HepG2 (cell line): ENCODE measurements around the gene WNT5A. TPM values are rescaled to one million over a fixed set of nuclear protein-coding genes. Genes with fewer than 3 reads are reported as not detected.

Experiments used
- ATAC-seq: fragments of 200-7000 bp; cut with Tn5 transposase; 3 replicates; pipeline ENCODE4 v1.9.1; 2020; ENCODE audit warnings: mild to moderate bottlenecking, moderate library complexity
- BruUV-seq: library from RNA; stranded (reverse); fragments of 400-500 nt; replicated peaks from 2 replicates; lab custom pipeline; 2021; lab: Mats Ljungman, UMichigan
- CTCF ChIA-PET: fragments of 300-600 bp; formaldehyde crosslinking; extraction: SDS; loops from one replicate; lab custom pipeline; 2021; ENCODE audit warnings: low total read pairs, inconsistent platforms, low intra/inter-chr PET ratio; lab: Yijun Ruan, JAX
- POLR2A ChIA-PET: fragments of 350-600 bp; sonication (Branson Sonifier 250); formaldehyde crosslinking; loops from one replicate; lab custom pipeline; 2020; ENCODE audit warnings: antibody characterized with exemption, inconsistent platforms; lab: Yijun Ruan, JAX
- DNase-seq: peaks from one replicate; pipeline ENCODE4 v3.0.0-alpha.2; 2015; ENCODE audit warnings: low spot score
- FAIRE-seq: peaks from 3 replicates; lab custom pipeline; 2011; peaks lifted over from hg19 to GRCh38; lab: Jason Lieb, UNC
- H2AFZ ChIP-seq: one replicate; pipeline ENCODE4 v1.6.1; 2011; ENCODE audit warnings: low read length, inconsistent platforms
- H3K27ac ChIP-seq: fragments of 300-600 bp; 3 replicates; pipeline ENCODE4 v1.8.0; 2011; ENCODE audit warnings: mixed run types, mild to moderate bottlenecking, mixed read lengths, low read length, inconsistent platforms; ENCODE audit not compliant: insufficient read depth; ENCODE audit errors: extremely low read length
- H3K27me3 ChIP-seq, 2 experiments: fragments of 200-600 bp in 1 of 2; 2 replicates in 1 of 2; 3 replicates in 1 of 2; pipeline versions ENCODE4 v1.6.0 to v1.8.0; 2011; ENCODE audit warnings: low read length in 2 of 2, mild to moderate bottlenecking in 2 of 2, moderate library complexity in 2 of 2, inconsistent platforms in 1 of 2; ENCODE audit not compliant: insufficient read depth in 2 of 2, control insufficient read depth in 1 of 2
- H3K36me3 ChIP-seq, 2 experiments: fragments of 200-600 bp in 1 of 2; replicated peaks in 1 of 2; 2 replicates in 1 of 2; 3 replicates in 1 of 2; pipeline versions ENCODE4 v1.5.1 to v1.8.0; 2011; ENCODE audit warnings: low read length in 2 of 2, inconsistent platforms in 1 of 2; ENCODE audit not compliant: insufficient read depth in 2 of 2, control insufficient read depth in 1 of 2
- H3K4me1 ChIP-seq: 2 replicates; pipeline ENCODE4 v1.5.1; 2012; ENCODE audit warnings: low read length, inconsistent platforms; ENCODE audit not compliant: insufficient read depth
- H3K4me2 ChIP-seq: 2 replicates; pipeline ENCODE4 v1.6.0; 2011; ENCODE audit warnings: low read depth, low read length, inconsistent platforms
- H3K4me3 ChIP-seq, 3 experiments: fragments of 200-600 bp in 1 of 3; sonication (generic), shearing (Covaris generic) in 1 of 3; replicated peaks in 1 of 3; 2 replicates each; pipeline ENCODE4 v1.5.1; 2011 to 2016; ENCODE audit warnings: low read length in 3 of 3, inconsistent platforms in 2 of 3, low read depth in 2 of 3, mild to moderate bottlenecking in 2 of 3, control low read depth in 1 of 3, mixed read lengths in 1 of 3; ENCODE audit not compliant: insufficient read depth in 1 of 3
- H3K79me2 ChIP-seq: one replicate; pipeline ENCODE4 v1.6.1; 2011; ENCODE audit warnings: low read length, inconsistent platforms; ENCODE audit not compliant: insufficient read depth
- H3K9ac ChIP-seq: 2 replicates; pipeline ENCODE4 v1.6.0; 2011; ENCODE audit warnings: mild to moderate bottlenecking, low read depth, low read length, inconsistent platforms; ENCODE audit not compliant: insufficient read depth
- H3K9me3 ChIP-seq: 2 replicates; pipeline ENCODE4 v1.5.1; 2012; ENCODE audit warnings: mild to moderate bottlenecking, low read length
- H4K20me1 ChIP-seq: 2 replicates; pipeline ENCODE4 v1.6.0; 2011; ENCODE audit warnings: inconsistent platforms, mild to moderate bottlenecking, low read length, moderate library complexity; ENCODE audit not compliant: insufficient read depth
- CBX1 ChIP-seq: IDR thresholded peaks from one replicate; pipeline ENCODE4 v1.6.1; 2016; ENCODE audit warnings: antibody characterized with exemption, low read depth
- EHMT2 ChIP-seq: fragments of 200-600 bp; sonication (generic); IDR thresholded peaks from 2 replicates; pipeline ENCODE4 v1.7.0; 2017; ENCODE audit warnings: antibody characterized with exemption, low read depth, low read length, borderline replicate concordance
- GATA4 ChIP-seq: sonication (generic); IDR thresholded peaks from 2 replicates; pipeline ENCODE4 v1.6.1; 2016; ENCODE audit warnings: antibody characterized with exemption, low read depth, borderline replicate concordance
- GATAD2A ChIP-seq: IDR thresholded peaks from 2 replicates; pipeline ENCODE4 v1.6.1; 2016
- IKZF1 ChIP-seq: fragments of 450-650 bp; IDR thresholded peaks from 2 replicates; pipeline ENCODE4 v1.7.1; 2016
- MED8 ChIP-seq: sonication (generic); formaldehyde crosslinking; IDR thresholded peaks from 2 replicates; pipeline ENCODE4 v1.8.1; 2023; ENCODE audit warnings: mild to moderate bottlenecking, missing genetic modification reagents; ENCODE audit not compliant: insufficient replicate concordance
- MXI1 ChIP-seq: IDR thresholded peaks from 3 replicates; pipeline ENCODE4 v1.6.1; 2012; ENCODE audit warnings: low read depth, low read length, inconsistent platforms, borderline replicate concordance
- RORA ChIP-seq: sonication (generic); formaldehyde crosslinking; IDR thresholded peaks from 2 replicates; pipeline ENCODE4 v1.5.0; 2020; ENCODE audit warnings: mild to moderate bottlenecking, missing genetic modification reagents, moderate library complexity
- SIX4 ChIP-seq: sonication (generic); formaldehyde crosslinking; IDR thresholded peaks from 2 replicates; pipeline ENCODE4 v1.4.0; 2020; ENCODE audit warnings: missing genetic modification reagents
- U2AF2 ChIP-seq: fragments of 200-400 bp; formaldehyde crosslinking; IDR thresholded peaks from 2 replicates; pipeline ENCODE4 v1.6.1; 2017; ENCODE audit warnings: low read depth, mild to moderate bottlenecking, low read length
- ZNF883 ChIP-seq: sonication (generic); formaldehyde crosslinking; IDR thresholded peaks from 2 replicates; pipeline ENCODE4 v1.5.1; 2020; ENCODE audit warnings: mild to moderate bottlenecking, missing genetic modification reagents; ENCODE audit errors: not compliant biosample characterization
- WGBS: methylation state at CpG from one replicate; pipeline ENCODE4 v1.1.6; 2017; ENCODE audit warnings: low lambda C conversion rate; 5-methylcytosine and 5-hydroxymethylcytosine counted together
- in situ Hi-C: cut with HindIII; loops from 2 replicates; pipeline ENCODE4 v1.10.0; 2017; ENCODE audit warnings: low pct_unique_long_range_greater_than_20kb; ENCODE audit not compliant: extremely low pct_ligation_motif_present
- intact Hi-C: fragments of 100-400 bp; cut with micrococcal nuclease; formaldehyde crosslinking; loops from one replicate; pipeline ENCODE4 v1.10.0; 2022; ENCODE audit not compliant: unreplicated experiment
- polyA plus RNA-seq, 8 experiments: library from polyadenylated mRNA; depleted of rRNA in 3 of 8; stranded (reverse) in 7 of 8; unstranded in 1 of 8; fragments of >200 nt; fragmentation: Illumina TruSeq in 4 of 8; extraction: Trizol in 4 of 8; gene quantifications; 2 replicates each; pipeline versions ENCODE4 v1.2.1 to v1.2.3, GENCODE V29; 2011 to 2016; ENCODE audit warnings: low read depth in 4 of 8, missing spikeins in 1 of 8, mixed read lengths in 1 of 8; ENCODE audit not compliant: insufficient read depth in 1 of 8
- total RNA-seq, 5 experiments: library from RNA; depleted of rRNA; stranded (reverse); fragments of >200 nt; fragmentation: Illumina TruSeq; extraction: Trizol; gene quantifications; 2 replicates each; pipeline ENCODE4 v1.2.3, GENCODE V29; 2016; ENCODE audit warnings: low read depth in 1 of 5
- TF ChIP-seq, protein P1 (sequence below): sonication (generic); formaldehyde crosslinking; IDR thresholded peaks from 2 replicates; pipeline ENCODE4 v1.5.0; 2020; ENCODE audit warnings: mild to moderate bottlenecking, missing genetic modification reagents, borderline replicate concordance
- TF ChIP-seq, protein P2 (sequence below): IDR thresholded peaks from 2 replicates; pipeline ENCODE4 v1.6.1; 2016; ENCODE audit warnings: mild to moderate bottlenecking

WNT5A gene
- total and polyA plus RNA-seq, 2 of the 13 experiments (the other 11 are each of a cell fraction or from before 2014, with no cell fraction given), result not detected

DNA sequence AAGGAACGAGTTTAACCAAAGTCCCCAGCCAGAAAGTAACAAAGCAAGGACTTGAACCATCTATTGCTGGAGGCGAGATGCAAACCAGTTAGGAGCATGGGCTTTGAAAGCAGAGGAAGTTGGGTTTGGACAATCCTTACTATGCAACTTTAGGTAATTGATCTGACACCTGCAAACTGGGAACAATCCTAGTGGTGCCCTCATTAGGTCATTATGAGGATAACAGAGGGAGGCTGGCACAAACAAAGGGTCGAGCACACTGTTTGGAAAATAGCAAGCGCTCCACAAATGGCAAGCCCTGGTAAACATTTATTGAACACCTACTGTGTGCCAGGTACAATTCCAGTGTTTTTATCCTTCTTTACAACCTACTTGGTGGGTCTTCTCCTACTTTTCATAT is 45.6 kb downstream of the WNT5A start:
- H3K4me1 ChIP-seq, result peaks cover 9% of the 10 kb centered on the region
- ChIA-PET CTCF (no interaction called here), POLR2A (no interaction called here)
- H3K4me3 ChIP-seq, result no peak overlapping the region
- 23% methylated on average over 4 of the region's 4 CpGs for WGBS
- no peak overlapping the region for H3K9ac ChIP-seq
- no peak for DNase-seq
- no TSS peak for BruUV-seq
- TF ChIP-seq U2AF2 (no peak), EHMT2 (no peak), RORA (CRISPR knock-in tag) (no peak), IKZF1 (no peak), SIX4 (CRISPR knock-in tag) (no peak), CBX1 (no peak), MXI1 (no peak), ZNF883 (no peak), GATAD2A (CRISPR knock-in tag) (no peak), GATA4 (no peak), MED8 (no peak)
- TF ChIP-seq, protein P1, sequence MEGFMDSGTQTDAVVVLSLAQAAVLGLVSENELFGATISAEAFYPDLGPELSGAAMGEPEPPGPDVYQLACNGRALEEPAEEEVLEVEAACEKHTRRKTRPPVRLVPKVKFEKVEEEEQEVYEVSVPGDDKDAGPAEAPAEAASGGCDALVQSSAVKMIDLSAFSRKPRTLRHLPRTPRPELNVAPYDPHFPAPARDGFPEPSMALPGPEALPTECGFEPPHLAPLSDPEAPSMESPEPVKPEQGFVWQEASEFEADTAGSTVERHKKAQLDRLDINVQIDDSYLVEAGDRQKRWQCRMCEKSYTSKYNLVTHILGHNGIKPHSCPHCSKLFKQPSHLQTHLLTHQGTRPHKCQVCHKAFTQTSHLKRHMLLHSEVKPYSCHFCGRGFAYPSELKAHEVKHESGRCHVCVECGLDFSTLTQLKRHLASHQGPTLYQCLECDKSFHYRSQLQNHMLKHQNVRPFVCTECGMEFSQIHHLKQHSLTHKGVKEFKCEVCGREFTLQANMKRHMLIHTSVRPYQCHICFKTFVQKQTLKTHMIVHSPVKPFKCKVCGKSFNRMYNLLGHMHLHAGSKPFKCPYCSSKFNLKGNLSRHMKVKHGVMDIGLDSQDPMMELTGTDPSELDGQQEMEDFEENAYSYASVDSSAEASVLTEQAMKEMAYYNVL (CRISPR knock-in tag), result no peak
- TF ChIP-seq, protein P2, sequence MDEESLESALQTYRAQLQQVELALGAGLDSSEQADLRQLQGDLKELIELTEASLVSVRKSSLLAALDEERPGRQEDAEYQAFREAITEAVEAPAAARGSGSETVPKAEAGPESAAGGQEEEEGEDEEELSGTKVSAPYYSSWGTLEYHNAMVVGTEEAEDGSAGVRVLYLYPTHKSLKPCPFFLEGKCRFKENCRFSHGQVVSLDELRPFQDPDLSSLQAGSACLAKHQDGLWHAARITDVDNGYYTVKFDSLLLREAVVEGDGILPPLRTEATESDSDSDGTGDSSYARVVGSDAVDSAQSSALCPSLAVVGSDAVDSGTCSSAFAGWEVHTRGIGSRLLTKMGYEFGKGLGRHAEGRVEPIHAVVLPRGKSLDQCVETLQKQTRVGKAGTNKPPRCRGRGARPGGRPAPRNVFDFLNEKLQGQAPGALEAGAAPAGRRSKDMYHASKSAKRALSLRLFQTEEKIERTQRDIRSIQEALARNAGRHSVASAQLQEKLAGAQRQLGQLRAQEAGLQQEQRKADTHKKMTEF (CRISPR knock-in tag), result no peak
- no peaks in the 10 kb centered on the region for H3K36me3 ChIP-seq
- ATAC-seq, result no peak
- H3K79me2 ChIP-seq, result no peaks in the 10 kb centered on the region
- no peak overlapping the region for H3K4me2 ChIP-seq
- no peaks in the 10 kb centered on the region for H3K9me3 ChIP-seq
- intact Hi-C loops (no loop called here), in situ Hi-C loops (no loop called here)
- H4K20me1 ChIP-seq, result no peaks in the 10 kb centered on the region
- H3K27ac ChIP-seq, result no peak overlapping the region
- no peak overlapping the region for H2AFZ ChIP-seq
- no peak for FAIRE-seq
- no peaks in the 10 kb centered on the region for H3K27me3 ChIP-seq
